GM12878 (cell line): ENCODE measurements around the gene AGRN. TPM values are rescaled to one million over a fixed set of nuclear protein-coding genes. Genes with fewer than 3 reads are reported as not detected.
"Not testable (repeated sequence)": the region's sequence is repeated elsewhere in the genome, so short reads cannot be mapped to it uniquely, and the experiment has no call there.

Experiments
- ATAC-seq: fragments of 200-7000 bp; cut with Tn5 transposase; 3 replicates; pipeline ENCODE4 v1.9.1; 2020; ENCODE audit warnings: mild to moderate bottlenecking, moderate library complexity
- BruUV-seq: library from RNA; stranded (reverse); fragments of 400-500 nt; replicated peaks from 2 replicates; lab custom pipeline; 2021; lab: Mats Ljungman, UMichigan
- CTCF ChIA-PET: fragments of 300-600 bp; sonication (Branson Sonifier 250); formaldehyde crosslinking; extraction: SDS; loops from one replicate; lab custom pipeline; 2021; ENCODE audit warnings: inconsistent platforms; lab: Yijun Ruan, JAX
- POLR2A ChIA-PET: fragments of 350-600 bp; formaldehyde crosslinking; extraction: SDS; loops from one replicate; lab custom pipeline; 2021; ENCODE audit warnings: inconsistent platforms; lab: Charles Lee
- RAD21 ChIA-PET: fragments of 300-600 bp; sonication (Branson Sonifier 250); formaldehyde crosslinking; loops from one replicate; lab custom pipeline; 2023; ENCODE audit warnings: antibody characterized with exemption; ENCODE audit not compliant: unreplicated experiment; lab: Charles Lee
- SMC1A ChIA-PET: fragments of 300-600 bp; sonication (Branson Sonifier 250); formaldehyde crosslinking; loops from one replicate; lab custom pipeline; 2023; ENCODE audit not compliant: unreplicated experiment, uncharacterized antibody; lab: Charles Lee
- DNase-seq: peaks from one replicate; pipeline ENCODE4 v3.0.0-alpha.2; 2011; ENCODE audit warnings: low read depth, low spot score
- FAIRE-seq: peaks from 3 replicates; lab custom pipeline; 2011; peaks lifted over from hg19 to GRCh38; lab: Jason Lieb, UNC
- H2AFZ ChIP-seq: 2 replicates; pipeline ENCODE4 v1.6.0; 2011; ENCODE audit warnings: low read depth, low read length, control low read depth; ENCODE audit not compliant: control insufficient read depth
- H3K27ac ChIP-seq: 2 replicates; pipeline ENCODE4 v1.5.1; 2011; ENCODE audit warnings: control low read depth; ENCODE audit not compliant: control insufficient read depth, insufficient read depth
- H3K27me3 ChIP-seq, 2 experiments: replicated peaks in 1 of 2; 2 replicates each; pipeline versions ENCODE4 v1.6.0 to v1.6.1; 2011; ENCODE audit warnings: low read length in 1 of 2; ENCODE audit not compliant: control insufficient read depth in 2 of 2, insufficient read depth in 2 of 2
- H3K36me3 ChIP-seq, 2 experiments: 2 replicates each; pipeline ENCODE4 v1.5.1; 2011; ENCODE audit warnings: low read length in 1 of 2; ENCODE audit not compliant: control insufficient read depth in 2 of 2, insufficient read depth in 2 of 2
- H3K4me1 ChIP-seq: 2 replicates; pipeline ENCODE4 v1.6.1; 2011; ENCODE audit warnings: mild to moderate bottlenecking, low read length, moderate library complexity, mixed read lengths; ENCODE audit not compliant: control insufficient read depth, insufficient read depth
- H3K4me2 ChIP-seq: 2 replicates; pipeline ENCODE4 v1.6.0; 2011; ENCODE audit warnings: control low read depth; ENCODE audit not compliant: control insufficient read depth, insufficient read depth
- H3K4me3 ChIP-seq: fragments of 200-600 bp; sonication (generic); 2 replicates; pipeline ENCODE4 v1.5.1; 2016
- H3K79me2 ChIP-seq: 2 replicates; pipeline ENCODE4 v1.6.0; 2011; ENCODE audit warnings: low read length; ENCODE audit not compliant: control insufficient read depth, insufficient read depth
- H3K9ac ChIP-seq: 2 replicates; pipeline ENCODE4 v1.8.0; 2011; ENCODE audit warnings: low read length, control low read depth, mixed read lengths; ENCODE audit not compliant: control insufficient read depth, insufficient read depth
- H3K9me3 ChIP-seq: replicated peaks from 3 replicates; pipeline ENCODE4 v1.5.1; 2011; ENCODE audit warnings: mild to moderate bottlenecking, low read length; ENCODE audit not compliant: control insufficient read depth, insufficient read depth
- H4K20me1 ChIP-seq: 2 replicates; pipeline ENCODE4 v1.6.0; 2011; ENCODE audit not compliant: control insufficient read depth, insufficient read depth
- NFYB ChIP-seq: IDR thresholded peaks from 2 replicates; pipeline ENCODE4 v1.6.1; 2011; ENCODE audit warnings: low read depth, mild to moderate bottlenecking, low read length, improper control_type of control experiment, moderate library complexity; ENCODE audit not compliant: insufficient read depth
- WGBS: methylation state at CpG from one replicate; pipeline ENCODE4 v1.1.6; 2016; ENCODE audit warnings: low lambda C conversion rate; ENCODE audit not compliant: insufficient replicate concordance, insufficient coverage; ENCODE audit errors: missing lambda C conversion rate; 5-methylcytosine and 5-hydroxymethylcytosine counted together
- in situ Hi-C: fragments of 300-500 bp; cut with MboI; formaldehyde crosslinking; loops from 9 replicates; pipeline ENCODE4 v1.14.3; 2018; ENCODE audit warnings: mixed read lengths
- intact Hi-C: fragments of 100-400 bp; cut with micrococcal nuclease; formaldehyde crosslinking; loops from one replicate; pipeline ENCODE4 v1.14.2; 2022; ENCODE audit not compliant: unreplicated experiment
- polyA plus RNA-seq, 11 experiments: library from polyadenylated mRNA; depleted of rRNA in 4 of 11; unstranded in 6 of 11; stranded (reverse) in 5 of 11; fragments of >200 nt; fragmentation: Nextera tagmentation in 4 of 11; fragmentation: Illumina TruSeq in 1 of 11; extraction: Ambion mirVana in 4 of 11; extraction: Trizol in 1 of 11; gene quantifications; 1 replicate in 1 of 11; 2 replicates in 10 of 11; pipeline versions ENCODE4 v1.2.1 to v1.2.3, GENCODE V29; 2011 to 2016; ENCODE audit warnings: inconsistent platforms in 2 of 11, missing spikeins in 2 of 11, low read depth in 1 of 11
- total RNA-seq, 4 experiments: library from RNA; depleted of rRNA in 3 of 4; stranded (reverse); fragments of >200 nt in 3 of 4; fragmentation: Illumina TruSeq in 1 of 4; extraction: Trizol in 1 of 4; gene quantifications; 2 replicates each; pipeline versions ENCODE4 v1.2.1 to v1.2.3, GENCODE V29; 2013 to 2021

The AGRN gene
- total and polyA plus RNA-seq, 10 of the 15 experiments (the other 5 are each of a cell fraction or from before 2014, with no cell fraction given): 0.02 to 41.8 (median 4.1) TPM

GRCh38 chr1:1017397-1018320 is 2.3 kb upstream of the AGRN start:
- H3K9ac ChIP-seq, FAIRE-seq, BruUV-seq, H4K20me1 ChIP-seq, H3K36me3 ChIP-seq, H3K9me3 ChIP-seq, H2AFZ ChIP-seq, DNase-seq, in situ Hi-C loops, H3K27ac ChIP-seq, H3K4me2 ChIP-seq, H3K4me3 ChIP-seq, H3K27me3 ChIP-seq, ATAC-seq: not testable (repeated sequence)
- 80% methylated on average over 17 of the region's 17 CpGs for WGBS
- Histone ChIP-seq H3K4me1 (peaks cover 16% of the 10 kb centered on the region), H3K79me2 (peaks cover 24% of the 10 kb centered on the region)
- intact Hi-C loops: loop anchor here (5.0 kb wide), 1 partner anchor 45 kb away; no protein-coding TSS in a partner anchor
- ChIA-PET SMC1A (interaction anchor here (0.9 to 1.3 kb wide), 4 partner anchors 22 to 233 kb away, joined by 3 to 6 read pairs (median 4); no protein-coding TSS in a partner anchor), CTCF (interaction anchor here (1.9 to 7.4 kb wide), 4 partner anchors 15 to 46 kb away, joined by 6 to 68 read pairs (median 32); no protein-coding TSS in a partner anchor), RAD21 (interaction anchor here (0.8 to 3.5 kb wide), 4 partner anchors 15 to 46 kb away, joined by 3 to 28 read pairs (median 4); no protein-coding TSS in a partner anchor), POLR2A (interaction anchor here (1.0 to 2.1 kb wide), 2 partner anchors 13 to 22 kb away, joined by 4 to 6 read pairs; no protein-coding TSS in a partner anchor)
- peak; percentile 54; the same call in 1 of the 2 replicates for TF ChIP-seq NFYB

GRCh38 chr1:1018321-1018685 is 1.6 kb upstream of the AGRN start:
- FAIRE-seq, H2AFZ ChIP-seq, DNase-seq, H3K36me3 ChIP-seq, H3K27ac ChIP-seq, H4K20me1 ChIP-seq, ATAC-seq, H3K27me3 ChIP-seq, BruUV-seq, H3K9ac ChIP-seq, H3K9me3 ChIP-seq, in situ Hi-C loops, H3K4me3 ChIP-seq, H3K4me2 ChIP-seq: not testable (repeated sequence)
- intact Hi-C loops: loop anchor here (5.0 kb wide), 1 partner anchor 44 kb away; no protein-coding TSS in a partner anchor
- RAD21 ChIA-PET: interaction anchor here (0.8 to 3.5 kb wide), 6 partner anchors 14 to 46 kb away, joined by 3 to 28 read pairs (median 4); no protein-coding TSS in a partner anchor
- POLR2A ChIA-PET: interaction anchor here (2.1 kb wide), 1 partner anchor 13 kb away, joined by 6 read pairs; no protein-coding TSS in a partner anchor
- Histone ChIP-seq H3K79me2 (peaks cover 24% of the 10 kb centered on the region), H3K4me1 (peaks cover 14% of the 10 kb centered on the region)
- SMC1A ChIA-PET: interaction anchor here (0.9 to 1.3 kb wide), 5 partner anchors 14 to 232 kb away, joined by 3 to 6 read pairs (median 3); no protein-coding TSS in a partner anchor
- CTCF ChIA-PET: interaction anchor here (0.8 to 7.4 kb wide), 7 partner anchors 14 to 353 kb away, joined by 3 to 68 read pairs (median 6); no protein-coding TSS in a partner anchor
- WGBS: 91% methylated on average over 26 of the region's 26 CpGs
